ENCODE measurements around the gene RIF1.

The RIF1 gene

DNA sequence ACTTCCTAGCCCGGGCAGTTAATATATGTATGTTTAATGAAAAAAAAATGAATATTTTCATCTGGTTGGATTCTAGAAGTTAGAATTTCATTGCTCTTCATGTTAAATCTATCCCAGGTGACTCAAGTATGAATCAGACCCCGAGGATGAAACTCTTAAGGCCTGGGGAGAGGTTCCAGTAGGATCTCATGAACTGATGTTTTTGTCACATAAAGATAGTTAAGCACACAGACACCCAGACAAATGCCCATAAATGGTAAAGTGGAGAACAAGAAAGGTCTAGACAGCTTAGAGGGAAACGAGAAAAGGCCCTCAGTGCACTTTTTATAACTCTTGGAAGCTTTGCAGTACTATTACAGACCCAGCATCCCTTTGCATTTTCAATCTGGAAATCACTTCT lies 114.1 kb downstream of the RIF1 start:
- no peak for DNase-seq (ENCODE audit: low spot score)

DNA sequence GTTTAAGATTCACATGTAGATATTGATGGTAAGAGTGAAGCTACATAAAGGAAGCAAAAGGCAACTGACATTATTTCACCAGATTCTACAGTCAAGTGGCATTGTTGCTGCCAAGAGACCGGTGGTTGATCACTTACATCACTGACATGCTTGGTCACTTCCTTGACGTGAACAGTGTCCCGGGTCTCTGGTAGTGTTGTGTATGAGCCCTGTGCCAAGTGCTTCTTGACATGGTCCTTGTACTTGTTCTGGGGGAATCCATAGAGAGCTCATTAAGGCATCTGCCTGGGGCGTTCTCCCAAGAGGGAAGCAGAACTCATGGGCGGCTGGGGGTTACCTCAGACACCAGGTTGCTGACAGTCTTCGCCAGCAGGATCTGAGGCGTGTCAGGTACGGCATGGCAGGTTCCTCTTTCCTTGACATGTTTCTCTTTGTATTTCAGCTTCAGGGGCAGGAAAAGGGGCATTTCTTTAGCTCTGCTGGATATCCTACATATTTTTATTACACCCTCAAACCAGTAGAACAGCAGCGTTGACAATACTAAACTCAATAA lies 116.2 kb downstream of the RIF1 start:
- no peak for DNase-seq (ENCODE audit: low spot score)

DNA sequence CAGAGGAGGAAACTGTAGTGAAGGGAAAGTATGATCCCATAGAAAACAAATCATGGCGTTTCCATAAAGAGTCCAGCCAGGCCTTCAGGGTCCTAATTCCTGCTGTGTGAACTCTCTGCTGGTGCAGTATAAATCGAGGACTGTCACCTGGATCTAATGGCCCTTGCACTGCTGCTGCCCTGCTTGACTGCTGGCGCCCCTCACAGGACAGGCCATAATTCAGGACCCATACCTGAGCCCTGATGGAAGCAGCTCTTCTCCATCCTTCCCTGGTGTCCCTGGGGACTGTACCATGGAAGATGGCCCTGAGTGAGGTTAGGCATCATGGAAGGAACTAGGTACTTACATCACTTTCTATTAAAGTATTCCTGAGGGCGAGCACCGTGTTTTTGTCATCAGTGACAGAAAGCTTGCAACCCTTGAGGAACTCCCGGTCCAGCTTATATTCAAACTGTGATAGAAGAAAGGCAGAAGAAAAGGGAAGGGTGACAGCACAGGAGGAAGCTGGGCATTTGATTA lies 116.9 kb downstream of the RIF1 start:
- DNase-seq (ENCODE audit: low spot score), result no peak
